HAP-1 (cell line): ENCODE data around the gene KRT82.
"Not testable (repeated sequence)": the region's sequence is repeated elsewhere in the genome, so short reads cannot be mapped to it uniquely, and the experiment has no call there.

ENCODE experiments used
- DNase-seq, 2 experiments: peaks; one replicate each; pipeline ENCODE4 v3.0.0-alpha.2; 2016 to 2020; ENCODE audit warnings: low spot score in 2 of 2
- H3K27me3 ChIP-seq: fragments of 250-450 bp; sonication (Bioruptor Pico); 2 replicates; pipeline ENCODE4 v1.5.1; 2020; ENCODE audit warnings: low read depth, mild to moderate bottlenecking, moderate library complexity
- H3K36me3 ChIP-seq: fragments of 250-450 bp; sonication (Bioruptor Pico); replicated peaks from 2 replicates; pipeline ENCODE4 v1.5.1; 2020; ENCODE audit warnings: mild to moderate bottlenecking
- H3K4me1 ChIP-seq: fragments of 250-450 bp; sonication (Bioruptor Pico); 2 replicates; pipeline ENCODE4 v1.5.1; 2020; ENCODE audit warnings: mild to moderate bottlenecking
- H3K4me3 ChIP-seq: fragments of 250-450 bp; sonication (Bioruptor Pico); 2 replicates; pipeline ENCODE4 v1.5.1; 2020; ENCODE audit warnings: mild to moderate bottlenecking, moderate library complexity
- H3K9me3 ChIP-seq: fragments of 250-450 bp; sonication (Bioruptor Pico); 2 replicates; pipeline ENCODE4 v1.5.1; 2020; ENCODE audit warnings: mild to moderate bottlenecking, moderate library complexity
- in situ Hi-C: fragments of 300-500 bp; cut with MboI; formaldehyde crosslinking; loops from 3 replicates; pipeline ENCODE4 v1.14.3; 2020; ENCODE audit warnings: low sequenced_read_pairs, inconsistent platforms, mixed read lengths

KRT82 gene

DNA sequence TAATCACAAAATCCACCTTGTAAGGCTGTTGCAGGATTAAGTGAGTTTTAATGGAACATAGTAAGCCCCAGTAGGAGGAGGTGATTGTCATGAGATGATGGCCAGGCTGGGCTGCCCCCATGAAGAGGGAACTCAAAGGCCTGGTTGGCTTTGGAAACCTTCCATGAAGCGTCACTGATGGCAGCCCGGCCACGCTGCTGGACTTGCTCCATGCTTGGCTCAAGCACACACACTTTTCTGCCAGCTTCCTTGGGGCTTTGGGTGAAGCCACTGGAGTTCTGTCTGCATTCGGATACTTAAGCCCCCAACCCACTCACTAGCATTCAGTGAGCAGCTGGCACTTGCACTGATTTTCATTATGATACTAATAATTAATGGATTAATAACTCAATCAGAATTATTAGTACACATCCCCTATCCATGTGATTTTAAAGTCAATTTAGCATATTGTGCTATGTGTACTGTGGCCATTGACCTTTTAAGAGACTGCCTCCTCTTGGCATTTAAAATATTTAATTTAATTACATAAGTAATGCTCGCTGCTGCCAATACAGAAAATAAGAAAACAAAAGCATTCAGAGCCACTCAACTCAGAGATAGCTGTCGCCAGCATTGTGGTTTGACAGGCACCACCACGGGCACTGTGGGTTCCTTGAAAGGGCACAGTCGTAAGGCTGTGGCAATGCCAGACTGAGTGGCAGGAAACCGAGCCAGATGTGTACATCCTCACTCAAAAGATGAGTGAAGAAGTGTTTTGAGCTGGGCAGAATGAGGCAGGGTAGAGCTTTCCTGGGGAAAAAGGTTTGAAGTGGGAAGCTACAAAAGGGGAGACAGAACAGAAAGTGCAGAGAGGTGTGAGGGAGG lies 54.7 kb downstream of the KRT82 start:
- no peak for DNase-seq
- no peak overlapping the region for H3K4me3 ChIP-seq
- H3K4me1 ChIP-seq = no peaks in the 10 kb centered on the region
- H3K27me3 ChIP-seq = no peaks in the 10 kb centered on the region; the same call in 1 of the 2 replicates
- H3K36me3 ChIP-seq = no peaks in the 10 kb centered on the region
- in situ Hi-C loops = no loop called here
- H3K9me3 ChIP-seq = no peaks in the 10 kb centered on the region

DNA sequence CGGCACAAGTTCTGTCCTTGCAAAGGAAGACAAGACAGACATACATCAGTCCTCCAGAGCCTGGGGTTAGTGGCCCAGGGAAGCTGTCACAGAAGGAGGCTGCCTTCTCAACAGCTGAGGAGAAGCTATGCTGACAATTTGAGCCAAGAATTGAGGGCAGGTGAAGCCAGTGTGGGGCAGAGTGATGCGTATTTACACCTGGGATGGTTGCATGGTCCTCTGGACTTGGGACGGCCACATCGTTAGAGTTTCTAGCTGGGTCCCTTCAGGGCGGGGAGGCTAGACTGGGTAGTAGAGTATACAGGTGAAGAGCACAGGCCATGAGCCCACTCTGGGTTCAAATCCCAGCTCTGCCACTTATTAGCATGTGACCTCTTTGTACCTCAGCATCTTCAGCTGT lies 55.3 kb downstream of the KRT82 start:
- H3K27me3 ChIP-seq = no peaks in the 10 kb centered on the region; the same call in 1 of the 2 replicates
- no peaks in the 10 kb centered on the region for H3K36me3 ChIP-seq
- DNase-seq = no peak
- no peak overlapping the region for H3K4me3 ChIP-seq
- in situ Hi-C loops = no loop called here
- no peaks in the 10 kb centered on the region for H3K9me3 ChIP-seq
- H3K4me1 ChIP-seq = no peaks in the 10 kb centered on the region

GRCh38 chr12:52350021-52350620 lies 56.0 kb downstream of the KRT82 start:
- H3K27me3 ChIP-seq = no peaks in the 10 kb centered on the region; the same call in 1 of the 2 replicates
- no peak overlapping the region for H3K4me3 ChIP-seq
- no peaks in the 10 kb centered on the region for H3K36me3 ChIP-seq
- no peaks in the 10 kb centered on the region for H3K9me3 ChIP-seq
- in situ Hi-C loops = no loop called here
- H3K4me1 ChIP-seq = no peaks in the 10 kb centered on the region
- no peak for DNase-seq

- DNase-seq = no peak
- Histone ChIP-seq H3K4me3 (no peak overlapping the region), H3K36me3 (no peaks in the 10 kb centered on the region), H3K27me3 (no peaks in the 10 kb centered on the region; the same call in 1 of the 2 replicates), H3K4me1 (no peaks in the 10 kb centered on the region), H3K9me3 (no peaks in the 10 kb centered on the region)
- in situ Hi-C loops = no loop called here
Measured at GRCh38 chr12:52349196-52349595, 56.9 kb downstream of the KRT82 start.

DNA sequence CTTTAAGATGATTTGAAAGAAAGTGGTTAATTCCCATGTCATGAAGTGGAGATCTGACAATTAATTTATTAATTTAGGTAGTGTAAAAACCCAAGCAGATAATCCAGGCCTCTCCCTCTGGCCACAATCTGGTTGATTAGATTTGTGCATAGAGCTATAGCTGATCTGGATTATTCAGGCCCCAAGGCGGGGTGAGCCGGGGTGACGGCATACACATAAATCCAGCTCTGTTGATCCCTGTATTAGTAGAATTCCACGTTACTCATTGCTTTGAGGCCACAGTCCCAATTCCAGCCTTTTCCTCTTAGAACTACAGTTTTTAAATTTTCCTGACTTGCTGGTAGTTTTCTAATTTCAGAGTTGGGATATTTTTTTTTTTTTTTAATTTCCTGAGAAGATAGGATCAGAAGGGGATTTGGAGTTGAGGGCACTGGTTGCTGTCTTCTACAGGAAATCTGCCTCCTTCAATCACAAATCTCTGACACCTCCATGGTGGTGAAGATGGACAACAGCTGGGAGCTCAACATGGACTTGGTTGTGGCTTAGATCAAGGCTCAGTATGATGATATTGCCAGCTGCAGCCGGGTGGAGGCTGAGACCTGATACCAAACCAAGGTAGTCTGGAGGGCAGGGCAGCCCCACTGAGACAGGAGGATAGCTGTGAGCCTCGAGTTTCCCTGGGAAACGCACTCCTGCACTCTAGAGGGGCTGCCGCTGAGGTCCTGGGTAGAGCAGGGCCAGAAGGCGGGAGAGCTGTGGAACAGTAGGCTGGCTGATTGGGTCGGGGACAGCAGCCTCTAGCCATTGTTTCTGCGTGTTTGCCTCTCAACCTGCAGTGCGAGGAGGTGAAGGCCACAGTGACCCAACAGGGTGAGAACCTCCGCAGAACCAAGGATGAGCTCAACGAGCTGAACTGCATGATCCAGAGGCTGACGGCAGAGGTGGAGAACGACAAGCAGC lies 58.3 kb downstream of the KRT82 start:
- DNase-seq = no peak
- Histone ChIP-seq H3K27me3 (no peaks in the 10 kb centered on the region), H3K9me3 (0 out of 2 replicates have a peak, but pooled peaks cover 4% of the 10 kb centered on the region), H3K36me3 (no peaks in the 10 kb centered on the region), H3K4me3 (no peak overlapping the region), H3K4me1 (no peaks in the 10 kb centered on the region)
- in situ Hi-C loops = no loop called here

DNA sequence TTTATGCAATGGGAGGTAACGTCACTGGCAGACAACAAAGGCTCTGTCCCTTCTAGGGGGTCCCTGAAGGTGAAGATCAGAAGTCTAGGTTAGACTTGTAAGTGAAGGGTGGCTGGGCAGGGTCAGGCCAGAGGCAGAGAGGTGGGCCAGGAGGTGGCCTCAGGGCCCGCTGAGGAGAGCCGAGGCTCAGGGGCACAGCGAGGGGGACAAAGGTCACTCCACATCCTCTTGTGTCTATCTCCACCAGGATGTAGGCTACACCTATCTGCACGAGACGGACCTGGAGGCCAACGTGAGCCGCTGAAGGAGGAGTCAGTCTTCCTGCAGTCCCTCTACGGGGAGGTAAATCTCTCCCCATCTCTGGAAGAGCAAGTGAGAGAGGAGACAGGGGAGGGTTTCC lies 59.1 kb downstream of the KRT82 start:
- Histone ChIP-seq H3K4me3 (no peak overlapping the region), H3K36me3 (no peaks in the 10 kb centered on the region), H3K9me3 (0 out of 2 replicates have a peak, but pooled peaks cover 4% of the 10 kb centered on the region), H3K4me1 (no peaks in the 10 kb centered on the region), H3K27me3 (no peaks in the 10 kb centered on the region)
- in situ Hi-C loops = no loop called here
- no peak for DNase-seq

DNA sequence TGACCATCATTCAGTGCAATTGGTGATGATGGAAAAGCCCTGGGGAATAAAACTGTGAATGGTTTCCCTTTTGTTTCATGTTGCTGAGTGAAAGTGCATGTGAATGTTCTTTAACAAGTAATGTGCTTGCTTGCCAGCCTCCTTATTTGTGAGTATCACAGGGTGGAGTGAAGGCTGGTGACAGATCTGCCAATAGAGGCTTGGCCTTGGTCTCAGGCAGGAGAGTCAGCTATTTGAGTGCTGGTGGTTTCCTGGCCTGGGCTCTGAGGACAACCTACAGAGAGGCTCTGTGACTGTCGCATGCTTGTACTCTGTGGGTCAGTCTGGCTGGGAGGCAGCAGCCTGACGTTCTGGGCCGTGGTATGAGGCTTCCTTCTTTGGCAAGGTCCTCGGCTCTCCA lies 59.5 kb downstream of the KRT82 start:
- no peaks in the 10 kb centered on the region for H3K4me1 ChIP-seq
- H3K4me3 ChIP-seq = no peak overlapping the region
- no peak for DNase-seq
- H3K9me3 ChIP-seq = 0 out of 2 replicates have a peak, but pooled peaks cover 4% of the 10 kb centered on the region
- in situ Hi-C loops = no loop called here
- no peaks in the 10 kb centered on the region for H3K36me3 ChIP-seq
- H3K27me3 ChIP-seq = no peaks in the 10 kb centered on the region

- H3K36me3 ChIP-seq, H3K4me1 ChIP-seq, H3K4me3 ChIP-seq, DNase-seq, in situ Hi-C loops, H3K27me3 ChIP-seq, H3K9me3 ChIP-seq: not testable (repeated sequence)
Measured at GRCh38 chr12:52345041-52345440, 61.1 kb downstream of the KRT82 start.

DNA sequence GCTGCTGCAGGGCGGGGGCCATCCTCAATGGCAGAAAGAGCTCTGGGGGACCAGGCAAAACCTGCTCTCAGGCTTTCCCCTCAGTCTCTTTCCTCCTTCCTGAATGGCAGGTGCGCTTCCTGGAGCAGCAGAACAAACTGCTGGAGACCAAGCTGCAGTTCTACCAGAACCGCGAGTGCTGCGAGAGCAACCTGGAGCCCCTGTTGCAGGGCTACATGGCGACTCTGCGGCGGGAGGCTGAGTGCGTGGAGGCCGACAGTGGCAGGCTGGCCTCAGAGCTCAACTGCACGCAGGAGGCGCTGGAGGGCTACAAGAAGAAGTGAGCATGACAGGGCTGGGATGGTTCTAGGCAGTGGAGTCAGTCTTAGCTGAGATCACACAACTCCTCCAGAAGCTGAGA lies 62.0 kb downstream of the KRT82 start:
- in situ Hi-C loops = no loop called here
- no peaks in the 10 kb centered on the region for H3K36me3 ChIP-seq
- no peaks in the 10 kb centered on the region for H3K27me3 ChIP-seq
- H3K9me3 ChIP-seq = 0 out of 2 replicates have a peak, but pooled peaks cover 4% of the 10 kb centered on the region
- H3K4me1 ChIP-seq = no peaks in the 10 kb centered on the region
- DNase-seq = no peak
- H3K4me3 ChIP-seq = no peak overlapping the region
